Measurements from ENCODE around the gene BCL2L15.

GRCh38 chr1:113874012-113874879 is 13.1 kb downstream of the BCL2L15 start:
- TF ChIP-seq CTCF (IDR thresholded peaks at IDR 0.05) (peak; percentile 35), EZH2 (IDR thresholded peaks at IDR 0.05) (no peak)
